ENCODE data around the gene KRT71. TPM values are rescaled to one million over a fixed set of nuclear protein-coding genes. Genes with fewer than 3 reads are reported as not detected.

KRT71 gene
- total RNA-seq, 1 experiment from 2014 or later: not detected

DNA sequence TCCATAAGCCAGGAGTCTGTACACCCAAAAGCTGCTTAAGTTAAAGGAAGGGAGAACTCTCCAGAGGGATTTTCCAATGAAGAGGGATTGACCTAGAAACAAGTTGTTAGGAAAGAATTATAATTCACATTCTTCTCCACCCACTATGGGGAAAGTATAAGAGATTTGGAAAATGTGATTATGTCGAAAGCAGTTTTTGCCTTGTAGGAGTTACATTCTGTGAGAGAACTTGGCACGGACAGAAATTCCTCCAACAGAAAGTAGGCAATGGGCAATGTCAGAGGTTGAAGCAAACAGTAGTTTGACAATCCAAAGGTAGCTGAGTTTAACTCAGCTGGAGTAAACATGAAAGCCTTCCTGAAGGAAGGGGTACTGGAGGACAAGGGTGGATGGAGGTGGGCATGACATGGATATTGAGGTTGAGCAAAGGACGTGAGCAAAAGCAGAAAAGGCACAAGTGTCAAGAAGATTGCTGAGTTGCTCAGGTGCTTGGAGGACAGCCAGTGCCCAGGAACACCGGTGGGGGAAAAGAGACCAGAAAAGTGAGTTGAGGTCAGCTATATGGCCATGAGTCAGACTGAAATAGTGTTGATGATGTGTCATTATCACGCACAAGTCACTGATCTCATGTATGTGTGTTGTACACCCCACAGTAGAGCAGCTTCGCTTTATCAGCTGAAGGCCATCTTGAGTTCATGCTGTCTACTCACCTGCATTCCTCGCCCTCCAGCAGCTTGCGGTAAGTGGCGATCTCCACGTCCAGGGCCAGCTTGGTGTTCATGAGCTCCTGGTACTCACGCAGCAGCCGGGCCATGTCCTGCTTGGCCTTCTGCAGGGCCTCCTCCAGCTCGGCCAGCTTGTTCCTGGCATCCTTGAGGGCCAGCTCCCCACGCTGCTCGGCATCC lies 36.8 kb downstream of the KRT71 start:
- Histone ChIP-seq H3K36me3 (ENCODE audit: control insufficient read depth in 1 of 2, insufficient read depth in 2 of 2, low read length in 2 of 2) (no peaks in the 10 kb centered on the region), H3K79me2 (ENCODE audit: insufficient read depth, low read length) (no peaks in the 10 kb centered on the region), H3K4me2 (ENCODE audit: low read length) (peak overlapping the region; percentile 7; the same call in 1 of the 2 replicates), H3K9me3 (ENCODE audit: control insufficient read depth in 1 of 2, insufficient read depth in 1 of 2, low read depth in 1 of 2, low read length in 2 of 2) (no peaks in the 10 kb centered on the region), H3K4me3 (replicated peaks in 1 of 2; ENCODE audit: low read depth in 1 of 2, low read length in 2 of 2) (no peak overlapping the region), H4K20me1 (ENCODE audit: insufficient read depth) (no peaks in the 10 kb centered on the region), H2AFZ (ENCODE audit: low read depth, low read length, poor library complexity, severe bottlenecking) (no peak overlapping the region), H3K9ac (ENCODE audit: low read length) (no peak overlapping the region), H3K27ac (ENCODE audit: low read depth, low read length) (no peak overlapping the region), H3K27me3 (ENCODE audit: insufficient read depth, low read length) (no peaks in the 10 kb centered on the region), H3K4me1 (ENCODE audit: control insufficient read depth in 1 of 2, insufficient read depth in 2 of 2, low read length in 2 of 2) (peaks cover 6 to 24% of the 10 kb centered on the region in 2 experiments), H3K9me2 (ENCODE audit: insufficient read depth) (no peaks in the 10 kb centered on the region)
- ChIA-PET POLR2A (no interaction called here), CTCF (interaction anchor here (0.6 to 1.2 kb wide), 4 partner anchors 9 to 469 kb away, joined by 3 to 4 read pairs (median 3); no protein-coding TSS in a partner anchor), RAD21 (ENCODE audit: low non-redundant PET in 1 of 2, low total read pairs in 2 of 2, uncharacterized antibody in 2 of 2, unreplicated experiment in 2 of 2) (interaction anchor here in 1 of 2 experiments (0.6 kb wide), 1 partner anchor 671 kb away, joined by 4 read pairs; no protein-coding TSS in a partner anchor)
- DNase-seq (ENCODE audit: low read depth, low spot score): no peak
- BruUV-seq (replicated peaks): no TSS peak
- no peak for ATAC-seq
- intact Hi-C loops (cut with micrococcal nuclease): no loop called here
- TF ChIP-seq, protein P1, sequence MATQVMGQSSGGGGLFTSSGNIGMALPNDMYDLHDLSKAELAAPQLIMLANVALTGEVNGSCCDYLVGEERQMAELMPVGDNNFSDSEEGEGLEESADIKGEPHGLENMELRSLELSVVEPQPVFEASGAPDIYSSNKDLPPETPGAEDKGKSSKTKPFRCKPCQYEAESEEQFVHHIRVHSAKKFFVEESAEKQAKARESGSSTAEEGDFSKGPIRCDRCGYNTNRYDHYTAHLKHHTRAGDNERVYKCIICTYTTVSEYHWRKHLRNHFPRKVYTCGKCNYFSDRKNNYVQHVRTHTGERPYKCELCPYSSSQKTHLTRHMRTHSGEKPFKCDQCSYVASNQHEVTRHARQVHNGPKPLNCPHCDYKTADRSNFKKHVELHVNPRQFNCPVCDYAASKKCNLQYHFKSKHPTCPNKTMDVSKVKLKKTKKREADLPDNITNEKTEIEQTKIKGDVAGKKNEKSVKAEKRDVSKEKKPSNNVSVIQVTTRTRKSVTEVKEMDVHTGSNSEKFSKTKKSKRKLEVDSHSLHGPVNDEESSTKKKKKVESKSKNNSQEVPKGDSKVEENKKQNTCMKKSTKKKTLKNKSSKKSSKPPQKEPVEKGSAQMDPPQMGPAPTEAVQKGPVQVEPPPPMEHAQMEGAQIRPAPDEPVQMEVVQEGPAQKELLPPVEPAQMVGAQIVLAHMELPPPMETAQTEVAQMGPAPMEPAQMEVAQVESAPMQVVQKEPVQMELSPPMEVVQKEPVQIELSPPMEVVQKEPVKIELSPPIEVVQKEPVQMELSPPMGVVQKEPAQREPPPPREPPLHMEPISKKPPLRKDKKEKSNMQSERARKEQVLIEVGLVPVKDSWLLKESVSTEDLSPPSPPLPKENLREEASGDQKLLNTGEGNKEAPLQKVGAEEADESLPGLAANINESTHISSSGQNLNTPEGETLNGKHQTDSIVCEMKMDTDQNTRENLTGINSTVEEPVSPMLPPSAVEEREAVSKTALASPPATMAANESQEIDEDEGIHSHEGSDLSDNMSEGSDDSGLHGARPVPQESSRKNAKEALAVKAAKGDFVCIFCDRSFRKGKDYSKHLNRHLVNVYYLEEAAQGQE (IDR thresholded peaks at IDR 0.05; ENCODE audit: low read depth): no peak
- TF ChIP-seq CEBPB (IDR thresholded peaks at IDR 0.05; ENCODE audit: low read depth): no peak
- no peak for TF ChIP-seq JUND (IDR thresholded peaks at IDR 0.05)
- no peak for TF ChIP-seq TCF7L2 (IDR thresholded peaks at IDR 0.05; ENCODE audit: borderline replicate concordance, extremely low read depth, insufficient read depth, insufficient read length)
- no peak for TF ChIP-seq EZH2phosphoT487 (IDR thresholded peaks at IDR 0.05; ENCODE audit: borderline replicate concordance)
- no peak for TF ChIP-seq ZNF274 (IDR thresholded peaks at IDR 0.05; ENCODE audit: low read depth, low read length)
- no peak for TF ChIP-seq ZFX (IDR thresholded peaks at IDR 0.05)
- TF ChIP-seq SIN3A (IDR thresholded peaks at IDR 0.05; ENCODE audit: low read depth): no peak
- TF ChIP-seq, protein P2, sequence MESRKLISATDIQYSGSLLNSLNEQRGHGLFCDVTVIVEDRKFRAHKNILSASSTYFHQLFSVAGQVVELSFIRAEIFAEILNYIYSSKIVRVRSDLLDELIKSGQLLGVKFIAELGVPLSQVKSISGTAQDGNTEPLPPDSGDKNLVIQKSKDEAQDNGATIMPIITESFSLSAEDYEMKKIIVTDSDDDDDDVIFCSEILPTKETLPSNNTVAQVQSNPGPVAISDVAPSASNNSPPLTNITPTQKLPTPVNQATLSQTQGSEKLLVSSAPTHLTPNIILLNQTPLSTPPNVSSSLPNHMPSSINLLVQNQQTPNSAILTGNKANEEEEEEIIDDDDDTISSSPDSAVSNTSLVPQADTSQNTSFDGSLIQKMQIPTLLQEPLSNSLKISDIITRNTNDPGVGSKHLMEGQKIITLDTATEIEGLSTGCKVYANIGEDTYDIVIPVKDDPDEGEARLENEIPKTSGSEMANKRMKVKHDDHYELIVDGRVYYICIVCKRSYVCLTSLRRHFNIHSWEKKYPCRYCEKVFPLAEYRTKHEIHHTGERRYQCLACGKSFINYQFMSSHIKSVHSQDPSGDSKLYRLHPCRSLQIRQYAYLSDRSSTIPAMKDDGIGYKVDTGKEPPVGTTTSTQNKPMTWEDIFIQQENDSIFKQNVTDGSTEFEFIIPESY (IDR thresholded peaks at IDR 0.05; ENCODE audit: extremely low read depth, insufficient replicate concordance, low read length): no peak
- TF ChIP-seq, protein P3, sequence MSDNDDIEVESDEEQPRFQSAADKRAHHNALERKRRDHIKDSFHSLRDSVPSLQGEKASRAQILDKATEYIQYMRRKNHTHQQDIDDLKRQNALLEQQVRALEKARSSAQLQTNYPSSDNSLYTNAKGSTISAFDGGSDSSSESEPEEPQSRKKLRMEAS (IDR thresholded peaks at IDR 0.05): no peak
- no peak for TF ChIP-seq EGR1 (IDR thresholded peaks at IDR 0.05; ENCODE audit: low read depth)
- TF ChIP-seq, protein P4, sequence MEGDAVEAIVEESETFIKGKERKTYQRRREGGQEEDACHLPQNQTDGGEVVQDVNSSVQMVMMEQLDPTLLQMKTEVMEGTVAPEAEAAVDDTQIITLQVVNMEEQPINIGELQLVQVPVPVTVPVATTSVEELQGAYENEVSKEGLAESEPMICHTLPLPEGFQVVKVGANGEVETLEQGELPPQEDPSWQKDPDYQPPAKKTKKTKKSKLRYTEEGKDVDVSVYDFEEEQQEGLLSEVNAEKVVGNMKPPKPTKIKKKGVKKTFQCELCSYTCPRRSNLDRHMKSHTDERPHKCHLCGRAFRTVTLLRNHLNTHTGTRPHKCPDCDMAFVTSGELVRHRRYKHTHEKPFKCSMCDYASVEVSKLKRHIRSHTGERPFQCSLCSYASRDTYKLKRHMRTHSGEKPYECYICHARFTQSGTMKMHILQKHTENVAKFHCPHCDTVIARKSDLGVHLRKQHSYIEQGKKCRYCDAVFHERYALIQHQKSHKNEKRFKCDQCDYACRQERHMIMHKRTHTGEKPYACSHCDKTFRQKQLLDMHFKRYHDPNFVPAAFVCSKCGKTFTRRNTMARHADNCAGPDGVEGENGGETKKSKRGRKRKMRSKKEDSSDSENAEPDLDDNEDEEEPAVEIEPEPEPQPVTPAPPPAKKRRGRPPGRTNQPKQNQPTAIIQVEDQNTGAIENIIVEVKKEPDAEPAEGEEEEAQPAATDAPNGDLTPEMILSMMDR (IDR thresholded peaks at IDR 0.05 in 2 of 3, conservative IDR thresholded peaks at IDR 0.05 in 1 of 3; ENCODE audit: borderline replicate concordance in 1 of 3, insufficient read depth in 1 of 3, low read depth in 2 of 3, low read length in 2 of 3): no peak
- TF ChIP-seq, protein P5, sequence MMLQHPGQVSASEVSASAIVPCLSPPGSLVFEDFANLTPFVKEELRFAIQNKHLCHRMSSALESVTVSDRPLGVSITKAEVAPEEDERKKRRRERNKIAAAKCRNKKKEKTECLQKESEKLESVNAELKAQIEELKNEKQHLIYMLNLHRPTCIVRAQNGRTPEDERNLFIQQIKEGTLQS (IDR thresholded peaks at IDR 0.05): no peak
- no peak for TF ChIP-seq CBX3 (IDR thresholded peaks at IDR 0.05; ENCODE audit: low read depth)
- TF ChIP-seq EZH2 (IDR thresholded peaks at IDR 0.05): no peak
- TF ChIP-seq SP1 (IDR thresholded peaks at IDR 0.05; ENCODE audit: low read depth): no peak
- TF ChIP-seq ELF1 (IDR thresholded peaks at IDR 0.05; ENCODE audit: borderline replicate concordance, low read depth): no peak
- TF ChIP-seq YY1 (IDR thresholded peaks at IDR 0.05; ENCODE audit: extremely low read depth, insufficient replicate concordance, low read depth, low read length): no peak
